Activated CD8-positive, alpha-beta T cell treated with anti-CD3 and anti-CD28 coated beads, Interleukin-2, amount 10 ng/mL, durations not matched to agents 7 days and 5 days (primary cell): ENCODE measurements around the gene TMEM106C. TPM values are rescaled to one million over a fixed set of nuclear protein-coding genes. Genes with fewer than 3 reads are reported as not detected.
"Not testable (repeated sequence)": the region's sequence is repeated elsewhere in the genome, so short reads cannot be mapped to it uniquely, and the experiment has no call there.

Experiments used
- ATAC-seq: fragments of 150-1000 bp; cut with Tn5 transposase; one replicate; pipeline ENCODE4 v1.10.0; 2021; ENCODE audit warnings: moderate library complexity
- CTCF ChIA-PET: fragments of 350-600 bp; sonication (Branson Sonifier 250); formaldehyde crosslinking; loops from one replicate; lab custom pipeline; 2021; ENCODE audit warnings: antibody characterized with exemption; lab: Charles Lee
- POLR2A ChIA-PET: fragments of 350-600 bp; sonication (Branson Sonifier 250); formaldehyde crosslinking; loops from one replicate; lab custom pipeline; 2021; ENCODE audit warnings: antibody characterized with exemption; lab: Charles Lee
- DNase-seq: peaks from one replicate; pipeline ENCODE4 v3.0.0-alpha.2; 2020
- H3K27ac Mint-ChIP-seq: one replicate; pipeline ENCODE4 v1.8.0; 2021; ENCODE audit warnings: mild to moderate bottlenecking, mixed read lengths
- H3K27me3 Mint-ChIP-seq: one replicate; pipeline ENCODE4 v1.8.0; 2021; ENCODE audit warnings: low read depth, mixed read lengths
- H3K36me3 Mint-ChIP-seq: one replicate; pipeline ENCODE4 v1.8.0; 2021; ENCODE audit warnings: low read depth, mixed read lengths
- H3K4me1 Mint-ChIP-seq: one replicate; pipeline ENCODE4 v1.8.0; 2021; ENCODE audit warnings: low read depth, mixed read lengths
- H3K4me3 Mint-ChIP-seq: one replicate; pipeline ENCODE4 v1.8.0; 2021; ENCODE audit warnings: mild to moderate bottlenecking, mixed read lengths
- H3K9me3 Mint-ChIP-seq: one replicate; pipeline ENCODE4 v1.8.0; 2022; ENCODE audit warnings: mixed read lengths; ENCODE audit not compliant: insufficient read depth
- total RNA-seq, 2 experiments: library from RNA; stranded (reverse); gene quantifications; one replicate each; pipeline ENCODE4 v1.2.3, GENCODE V29; 2021

Gene TMEM106C
- total RNA-seq, 2 experiments from 2014 or later: 139 to 140 TPM

DNA sequence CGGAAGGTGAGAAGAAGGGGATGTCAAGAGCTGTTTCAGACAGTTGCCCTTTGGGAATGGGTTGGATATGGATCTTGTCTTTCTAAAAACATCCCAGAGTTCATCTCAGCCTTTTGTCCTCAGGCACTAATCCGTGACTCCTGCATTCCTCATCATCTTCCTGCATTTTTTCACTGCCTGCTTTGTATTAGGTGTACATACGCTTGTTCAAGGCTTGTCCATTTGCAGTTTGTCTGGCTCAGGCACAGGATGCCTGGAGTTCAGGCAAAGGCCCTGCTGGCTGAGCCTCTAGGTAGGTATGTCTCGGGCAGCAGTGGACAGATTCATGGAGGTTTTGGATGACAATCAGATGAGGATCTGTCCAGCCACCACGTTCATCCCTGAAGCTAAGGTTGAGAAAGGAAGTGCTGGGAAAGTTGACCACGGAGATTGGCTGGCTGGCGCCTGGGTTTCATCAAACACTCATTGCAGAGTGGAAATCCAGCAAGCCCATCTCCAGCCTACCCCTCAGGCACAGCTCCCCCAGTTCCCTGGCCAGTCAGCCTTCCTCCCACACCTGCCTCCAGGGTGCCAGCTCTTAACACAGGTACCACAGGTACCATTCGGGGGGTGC is 12.4 kb upstream of the TMEM106C start:
- no peaks in the 10 kb centered on the region for H3K9me3 Mint-ChIP-seq
- ATAC-seq (no peak), DNase-seq (no peak)
- H3K27ac Mint-ChIP-seq: no peak overlapping the region
- H3K4me1 Mint-ChIP-seq: peaks cover 15% of the 10 kb centered on the region
- H3K27me3 Mint-ChIP-seq: peaks cover 27% of the 10 kb centered on the region
- H3K36me3 Mint-ChIP-seq: no peaks in the 10 kb centered on the region
- H3K4me3 Mint-ChIP-seq: no peak overlapping the region
- ChIA-PET POLR2A (no interaction called here), CTCF (interaction anchor here (0.7 to 6.6 kb wide), 3 partner anchors 11 to 208 kb away, joined by 3 to 44 read pairs (median 3); partner anchors contain the start of genes TMEM106C and VDR)

- POLR2A ChIA-PET: no interaction called here
- no peak for DNase-seq
- H3K4me3 Mint-ChIP-seq: no peak overlapping the region
- H3K4me1 Mint-ChIP-seq: peaks cover 15% of the 10 kb centered on the region
- no peak for ATAC-seq
- no peaks in the 10 kb centered on the region for H3K36me3 Mint-ChIP-seq
- no peak overlapping the region for H3K27ac Mint-ChIP-seq
- H3K9me3 Mint-ChIP-seq: peaks cover 3% of the 10 kb centered on the region
- CTCF ChIA-PET: interaction anchor here (1.0 to 6.6 kb wide), 3 partner anchors 8 to 116 kb away, joined by 3 to 44 read pairs (median 3); partner anchors contain the start of gene TMEM106C
- H3K27me3 Mint-ChIP-seq: peaks cover 33% of the 10 kb centered on the region
Measured at GRCh38 chr12:47954058-47954457, 9.3 kb upstream of the TMEM106C start.

DNA sequence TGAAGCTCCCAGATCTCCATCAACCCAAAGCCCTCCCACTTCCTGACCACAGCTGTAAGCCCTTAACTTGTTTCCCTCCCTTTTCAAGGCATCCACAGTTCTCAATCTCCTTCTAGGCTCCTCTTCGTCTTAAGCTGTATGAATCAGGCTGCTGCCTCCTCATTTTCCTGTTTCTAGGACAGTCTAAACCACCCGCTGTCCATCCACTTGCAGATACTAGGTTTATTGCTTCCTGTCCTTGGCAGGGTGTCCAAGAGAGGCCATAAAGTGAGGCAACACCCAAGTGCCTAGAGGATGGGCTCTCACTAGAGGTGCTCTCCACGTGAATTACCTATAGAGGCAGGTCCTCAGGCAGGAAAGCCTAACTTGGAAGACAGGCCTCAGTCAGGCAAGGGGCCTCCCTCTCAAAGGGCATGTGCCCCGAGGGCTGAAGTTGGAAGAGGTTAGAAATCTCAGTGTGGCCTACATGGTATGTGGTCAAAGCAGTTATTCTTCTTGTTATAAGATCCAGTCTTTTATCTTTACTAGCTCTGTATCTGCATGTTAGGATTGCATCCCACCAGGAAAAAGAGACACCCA is 8.8 kb upstream of the TMEM106C start:
- DNase-seq: no peak
- Mint-ChIP-seq H3K27me3 (peaks cover 33% of the 10 kb centered on the region), H3K9me3 (peaks cover 6% of the 10 kb centered on the region), H3K4me3 (no peak overlapping the region), H3K36me3 (no peaks in the 10 kb centered on the region), H3K4me1 (peaks cover 15% of the 10 kb centered on the region), H3K27ac (no peak overlapping the region)
- ATAC-seq: no peak
- POLR2A ChIA-PET: interaction anchor here (1.0 kb wide), 1 partner anchor 8 kb away, joined by 3 read pairs; no protein-coding TSS in a partner anchor
- CTCF ChIA-PET: interaction anchor here (1.0 to 6.6 kb wide), 3 partner anchors 8 to 116 kb away, joined by 3 to 44 read pairs (median 3); partner anchors contain the start of gene TMEM106C

GRCh38 chr12:47955059-47955458 is 8.3 kb upstream of the TMEM106C start:
- H3K27me3 Mint-ChIP-seq: peaks cover 38% of the 10 kb centered on the region
- no peak for ATAC-seq
- H3K4me3 Mint-ChIP-seq: no peak overlapping the region
- H3K4me1 Mint-ChIP-seq: peaks cover 15% of the 10 kb centered on the region
- H3K9me3 Mint-ChIP-seq: peaks cover 9% of the 10 kb centered on the region
- DNase-seq: no peak
- CTCF ChIA-PET: interaction anchor here (1.0 to 6.6 kb wide), 2 partner anchors 7 to 117 kb away, joined by 3 to 44 read pairs; partner anchors contain the start of gene TMEM106C
- no peak overlapping the region for H3K27ac Mint-ChIP-seq
- POLR2A ChIA-PET: interaction anchor here (1.0 kb wide), 1 partner anchor 8 kb away, joined by 3 read pairs; no protein-coding TSS in a partner anchor
- H3K36me3 Mint-ChIP-seq: no peaks in the 10 kb centered on the region

- H3K36me3 Mint-ChIP-seq, ATAC-seq, POLR2A ChIA-PET, H3K9me3 Mint-ChIP-seq, DNase-seq, H3K27ac Mint-ChIP-seq, H3K4me3 Mint-ChIP-seq: not testable (repeated sequence)
- H3K4me1 Mint-ChIP-seq: peaks cover 17% of the 10 kb centered on the region
- CTCF ChIA-PET: interaction anchor here (2.1 kb wide), 1 partner anchor 8 kb away, joined by 6 read pairs; no protein-coding TSS in a partner anchor
- H3K27me3 Mint-ChIP-seq: peaks cover 52% of the 10 kb centered on the region
Measured at GRCh38 chr12:47957671-47958070, 5.7 kb upstream of the TMEM106C start.

DNA sequence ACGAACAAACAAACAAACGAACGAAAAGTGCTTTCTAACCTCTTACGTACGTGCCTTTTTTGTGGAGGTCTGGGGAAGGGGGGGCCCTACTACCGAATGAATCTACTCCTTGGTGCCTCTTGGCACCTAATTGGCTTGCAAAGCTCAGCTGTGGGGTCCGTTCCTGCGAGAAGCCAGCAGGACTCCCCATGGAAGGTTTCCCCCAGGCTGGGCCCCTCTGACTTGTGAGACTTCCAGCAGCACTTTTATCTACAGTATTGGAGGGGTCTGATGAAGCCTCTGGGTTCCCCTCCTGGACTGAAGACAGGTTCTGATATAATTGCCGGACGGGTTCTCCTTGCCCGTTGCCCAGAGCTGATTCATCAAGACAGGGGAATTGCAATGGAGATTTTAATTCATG is 1.2 kb upstream of the TMEM106C start:
- Mint-ChIP-seq H3K9me3 (peaks cover 6% of the 10 kb centered on the region), H3K27me3 (peaks cover 29% of the 10 kb centered on the region), H3K4me3 (no peak overlapping the region), H3K4me1 (peaks cover 31% of the 10 kb centered on the region), H3K27ac (no peak overlapping the region), H3K36me3 (peaks cover 35% of the 10 kb centered on the region)
- no peak for DNase-seq
- POLR2A ChIA-PET: interaction anchor here (0.7 kb wide), 1 partner anchor 165 kb away, joined by 3 read pairs; no protein-coding TSS in a partner anchor
- ATAC-seq: no peak
- CTCF ChIA-PET: interaction anchor here (1.3 to 4.1 kb wide), 12 partner anchors 10 to 227 kb away, joined by 3 to 44 read pairs (median 6); partner anchors contain the start of genes CCDC184, SENP1 and VDR

GRCh38 chr12:47964106-47964728 is 821 bp downstream of the TMEM106C start:
- CTCF ChIA-PET: interaction anchor here (0.7 to 4.1 kb wide), 38 partner anchors 8 to 258 kb away, joined by 3 to 44 read pairs (median 4); partner anchors contain the start of genes ASB8 and RPAP3
- ATAC-seq (no peak), DNase-seq (peak; percentile 39)
- H3K4me1 Mint-ChIP-seq: peaks cover 31% of the 10 kb centered on the region
- peaks cover 51% of the 10 kb centered on the region for H3K36me3 Mint-ChIP-seq
- H3K27ac Mint-ChIP-seq: peak overlapping the region; percentile 85
- peaks cover 24% of the 10 kb centered on the region for H3K27me3 Mint-ChIP-seq
- peak overlapping the region; percentile 97 for H3K4me3 Mint-ChIP-seq
- POLR2A ChIA-PET: interaction anchor here (1.5 kb wide), 1 partner anchor 59 kb away, joined by 3 read pairs; no protein-coding TSS in a partner anchor
- peaks cover 6% of the 10 kb centered on the region for H3K9me3 Mint-ChIP-seq

GRCh38 chr12:47965581-47965980 is 2.2 kb downstream of the TMEM106C start:
- Mint-ChIP-seq H3K4me1 (peaks cover 31% of the 10 kb centered on the region), H3K27ac (no peak overlapping the region), H3K4me3 (no peak overlapping the region), H3K27me3 (peaks cover 15% of the 10 kb centered on the region), H3K9me3 (no peaks in the 10 kb centered on the region), H3K36me3 (peaks cover 51% of the 10 kb centered on the region)
- DNase-seq (no peak), ATAC-seq (no peak)
- ChIA-PET CTCF (interaction anchor here (1.6 kb wide), 1 partner anchor 16 kb away, joined by 3 read pairs; no protein-coding TSS in a partner anchor), POLR2A (interaction anchor here (1.5 kb wide), 1 partner anchor 60 kb away, joined by 3 read pairs; no protein-coding TSS in a partner anchor)

GRCh38 chr12:47967461-47968321 is 4.3 kb downstream of the TMEM106C start:
- no peak overlapping the region for H3K27ac Mint-ChIP-seq
- no peak for DNase-seq
- ChIA-PET CTCF (no interaction called here), POLR2A (no interaction called here)
- no peak for ATAC-seq
- H3K4me1 Mint-ChIP-seq: peaks cover 29% of the 10 kb centered on the region
- no peak overlapping the region for H3K4me3 Mint-ChIP-seq
- peaks cover 51% of the 10 kb centered on the region for H3K36me3 Mint-ChIP-seq
- H3K27me3 Mint-ChIP-seq: peaks cover 1% of the 10 kb centered on the region
- no peaks in the 10 kb centered on the region for H3K9me3 Mint-ChIP-seq

DNA sequence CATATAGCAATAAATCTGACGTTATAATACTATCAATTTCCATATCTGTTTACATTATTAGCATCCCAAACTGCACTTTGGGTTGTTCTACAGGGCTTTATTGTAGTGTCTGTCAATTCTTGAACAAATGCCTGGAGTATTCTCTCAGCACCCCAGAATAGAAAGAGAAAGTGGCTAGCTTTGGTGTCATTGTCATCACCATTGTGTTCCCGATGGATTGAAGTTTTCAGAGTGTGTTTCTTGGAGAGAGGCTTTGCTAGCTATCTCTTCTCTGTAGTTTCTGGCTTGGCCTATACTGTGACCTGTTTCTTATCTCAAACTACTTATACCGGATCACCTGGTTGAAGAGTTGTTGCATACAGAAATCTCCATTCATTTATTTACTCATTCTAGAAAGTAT is 6.4 kb downstream of the TMEM106C start:
- Mint-ChIP-seq H3K4me3 (no peak overlapping the region), H3K4me1 (peaks cover 16% of the 10 kb centered on the region), H3K27ac (no peak overlapping the region), H3K36me3 (peaks cover 39% of the 10 kb centered on the region), H3K27me3 (no peaks in the 10 kb centered on the region), H3K9me3 (no peaks in the 10 kb centered on the region)
- DNase-seq (no peak), ATAC-seq (no peak)
- POLR2A ChIA-PET: no interaction called here
- CTCF ChIA-PET: no interaction called here

GRCh38 chr12:47970843-47971242 is 7.4 kb downstream of the TMEM106C start:
- Mint-ChIP-seq H3K9me3 (no peaks in the 10 kb centered on the region), H3K27me3 (no peaks in the 10 kb centered on the region), H3K4me3 (no peak overlapping the region), H3K36me3 (peaks cover 29% of the 10 kb centered on the region), H3K27ac (no peak overlapping the region), H3K4me1 (peaks cover 7% of the 10 kb centered on the region)
- DNase-seq (no peak), ATAC-seq (no peak)
- POLR2A ChIA-PET: no interaction called here
- CTCF ChIA-PET: no interaction called here
